ENCODE data around the gene TAS2R19. TPM values are rescaled to one million over a fixed set of nuclear protein-coding genes. Genes with fewer than 3 reads are reported as not detected.
"Not testable (repeated sequence)": the region's sequence is repeated elsewhere in the genome, so short reads cannot be mapped to it uniquely, and the experiment has no call there.

Gene TAS2R19
- polyA plus RNA-seq, 1 experiment: 0.33 TPM

- TF ChIP-seq CTCF (IDR thresholded peaks at IDR 0.05; ENCODE audit: insufficient read depth, low read depth, low read length): no peak
- POLR2A ChIA-PET: no interaction called here
- Histone ChIP-seq H3K4me3 (ENCODE audit: low read depth, low read length) (no peak overlapping the region), H3K27me3 (ENCODE audit: control insufficient read depth, insufficient read depth, low read length) (no peaks in the 10 kb centered on the region), H3K36me3 (ENCODE audit: control insufficient read depth, insufficient read depth, low read length) (no peaks in the 10 kb centered on the region)
- no peak for DNase-seq (ENCODE audit: low read depth)
- CTCF ChIA-PET: no interaction called here
Observed at GRCh38 chr12:11039171-11039570, 16.8 kb upstream of the TAS2R19 start.

GRCh38 chr12:11033959-11034358, 11.5 kb upstream of the TAS2R19 start:
- H3K27me3 ChIP-seq (ENCODE audit: control insufficient read depth, insufficient read depth, low read length); DNase-seq (ENCODE audit: low read depth); POLR2A ChIA-PET; H3K4me3 ChIP-seq (ENCODE audit: low read depth, low read length); H3K36me3 ChIP-seq (ENCODE audit: control insufficient read depth, insufficient read depth, low read length); CTCF ChIA-PET: not testable (repeated sequence)

GRCh38 chr12:11031307-11031706, 8.9 kb upstream of the TAS2R19 start, which contains the start of gene TAS2R31:
TAS2R31 (minus strand) TSS chr12:11031407; CDS start chr12:11031335, 72 bp downstream.
- ChIA-PET POLR2A (no interaction called here), CTCF (no interaction called here)
- no peak within 1 kb of the TSS for H3K4me3 ChIP-seq (ENCODE audit: low read depth, low read length)
- no peaks in the 10 kb centered on the region; the same call in 1 of the 2 replicates for H3K36me3 ChIP-seq (ENCODE audit: control insufficient read depth, insufficient read depth, low read length)
- no peaks in the 10 kb centered on the region for H3K27me3 ChIP-seq (ENCODE audit: control insufficient read depth, insufficient read depth, low read length)
- DNase-seq (ENCODE audit: low read depth): no peak
- TF ChIP-seq CTCF (IDR thresholded peaks at IDR 0.05; ENCODE audit: insufficient read depth, low read depth, low read length): no peak

- no peaks in the 10 kb centered on the region for H3K27me3 ChIP-seq (ENCODE audit: control insufficient read depth, insufficient read depth, low read length)
- H3K4me3 ChIP-seq (ENCODE audit: low read depth, low read length): no peak overlapping the region
- H3K36me3 ChIP-seq (ENCODE audit: control insufficient read depth, insufficient read depth, low read length): no peaks in the 10 kb centered on the region; the same call in 1 of the 2 replicates
- CTCF ChIA-PET: no interaction called here
- no peak for DNase-seq (ENCODE audit: low read depth)
- TF ChIP-seq CTCF (IDR thresholded peaks at IDR 0.05; ENCODE audit: insufficient read depth, low read depth, low read length): peak; percentile 11; the same call in 1 of the 2 replicates
- POLR2A ChIA-PET: no interaction called here
Observed at GRCh38 chr12:11026118-11026517, 3.7 kb upstream of the TAS2R19 start.

- no peak for TF ChIP-seq CTCF (IDR thresholded peaks at IDR 0.05; ENCODE audit: insufficient read depth, low read depth, low read length)
- CTCF ChIA-PET: no interaction called here
- Histone ChIP-seq H3K27me3 (ENCODE audit: control insufficient read depth, insufficient read depth, low read length) (no peaks in the 10 kb centered on the region), H3K36me3 (ENCODE audit: control insufficient read depth, insufficient read depth, low read length) (no peaks in the 10 kb centered on the region; the same call in 1 of the 2 replicates), H3K4me3 (ENCODE audit: low read depth, low read length) (no peak overlapping the region)
- POLR2A ChIA-PET: no interaction called here
- DNase-seq (ENCODE audit: low read depth): no peak
Observed at GRCh38 chr12:11023387-11023786, 967 bp upstream of the TAS2R19 start.

- ChIA-PET POLR2A (interaction anchor here (0.6 kb wide), 1 partner anchor 22 kb away, joined by 3 read pairs; no protein-coding TSS in a partner anchor), CTCF (no interaction called here)
- TF ChIP-seq CTCF (IDR thresholded peaks at IDR 0.05; ENCODE audit: insufficient read depth, low read depth, low read length): no peak
- no peak for DNase-seq (ENCODE audit: low read depth)
- Histone ChIP-seq H3K4me3 (ENCODE audit: low read depth, low read length) (no peak overlapping the region), H3K36me3 (ENCODE audit: control insufficient read depth, insufficient read depth, low read length) (no peaks in the 10 kb centered on the region), H3K27me3 (ENCODE audit: control insufficient read depth, insufficient read depth, low read length) (no peaks in the 10 kb centered on the region)
Observed at GRCh38 chr12:11016937-11017336, 5.5 kb downstream of the TAS2R19 start.
